OCI-M2 (cell line): ENCODE results near the gene CASP12.
"Not testable (repeated sequence)": the region's sequence is repeated elsewhere in the genome, so short reads cannot be mapped to it uniquely, and the experiment has no call there.

Experiments
- DNase-seq: peaks from one replicate; lab custom pipeline; 2025; ENCODE audit not compliant: unreplicated experiment; lab: John Stamatoyannopoulos, UW

The CASP12 gene

DNA sequence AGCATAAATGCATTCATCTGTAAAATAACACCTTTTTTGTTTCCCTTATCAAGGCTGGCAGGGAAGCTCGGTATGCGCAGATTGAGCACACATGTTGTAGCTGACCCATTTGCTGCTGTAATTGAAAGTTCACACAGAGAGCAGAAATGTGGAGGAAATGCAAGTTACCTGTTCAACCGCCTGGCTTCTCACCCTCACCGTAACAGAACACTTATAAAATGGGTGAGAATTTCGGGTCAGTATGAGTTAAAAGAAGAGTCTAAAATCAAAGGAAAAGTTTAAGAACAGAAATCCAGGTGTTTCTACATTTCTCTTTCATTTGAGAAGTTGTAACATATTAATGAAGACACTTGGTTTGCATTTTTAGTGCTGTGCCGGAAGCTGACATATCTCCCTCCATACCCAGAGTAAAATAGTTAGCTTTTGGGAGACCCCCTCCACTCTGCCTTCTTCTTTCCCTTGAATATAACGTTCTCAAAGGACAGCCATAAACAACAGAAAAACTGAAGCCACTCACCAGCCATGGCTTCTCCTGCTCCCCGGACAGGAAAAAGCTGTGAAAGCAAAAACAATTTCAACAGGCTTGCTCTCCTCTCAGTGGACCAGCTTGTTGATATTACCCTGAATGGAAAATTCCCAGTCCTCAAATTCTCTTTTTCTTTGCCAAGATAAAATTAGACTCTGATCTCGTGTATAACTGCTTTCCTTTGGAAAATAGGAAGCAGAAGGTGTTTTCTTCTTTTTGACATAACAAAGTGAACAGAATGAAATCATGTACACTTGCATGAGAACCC, at the start of gene CASP12:
Gene CASP12, minus strand, starts transcription at position 570 of the 794 bp plus-strand sequence.
- DNase-seq, result no peak

DNA sequence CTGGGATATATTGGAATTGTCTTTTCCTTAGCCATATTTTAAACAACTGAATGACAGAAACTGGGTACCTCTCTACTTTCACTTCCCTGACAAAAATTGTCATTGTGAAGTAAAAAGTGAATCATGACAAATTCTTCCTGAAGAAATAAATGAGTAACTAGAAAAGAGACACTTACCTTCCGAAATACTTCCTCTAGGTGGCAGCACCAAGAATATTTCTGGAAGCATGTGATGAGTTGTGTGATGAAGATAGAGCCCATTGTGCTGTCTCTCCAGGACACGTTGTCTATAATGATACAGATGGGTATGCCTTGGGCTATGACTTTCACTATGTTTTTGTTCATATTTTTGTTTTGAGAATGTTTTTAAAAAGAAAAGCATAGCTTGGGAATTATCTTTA, 48.6 kb upstream of the CASP12 start:
- no peak for DNase-seq

DNA sequence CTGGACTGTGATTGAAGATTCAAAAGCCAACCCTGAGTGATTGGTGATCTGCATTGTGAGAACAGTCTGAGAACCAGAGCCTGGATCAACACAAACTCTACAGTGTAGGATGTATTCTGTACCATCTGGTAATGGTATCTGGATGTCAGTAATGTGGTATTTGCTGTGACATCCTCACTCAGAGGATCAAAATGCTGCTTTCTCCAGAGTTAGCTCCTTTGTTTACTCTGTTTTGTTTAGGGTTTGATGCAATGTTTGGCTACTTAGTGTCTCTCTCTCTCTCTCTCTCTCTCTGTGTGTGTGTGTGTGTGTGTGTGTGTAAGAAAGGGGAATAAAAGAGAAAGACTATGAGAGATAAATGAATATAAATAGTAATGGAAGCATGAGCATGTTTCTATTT, 45.8 kb upstream of the CASP12 start:
- no peak for DNase-seq

DNA sequence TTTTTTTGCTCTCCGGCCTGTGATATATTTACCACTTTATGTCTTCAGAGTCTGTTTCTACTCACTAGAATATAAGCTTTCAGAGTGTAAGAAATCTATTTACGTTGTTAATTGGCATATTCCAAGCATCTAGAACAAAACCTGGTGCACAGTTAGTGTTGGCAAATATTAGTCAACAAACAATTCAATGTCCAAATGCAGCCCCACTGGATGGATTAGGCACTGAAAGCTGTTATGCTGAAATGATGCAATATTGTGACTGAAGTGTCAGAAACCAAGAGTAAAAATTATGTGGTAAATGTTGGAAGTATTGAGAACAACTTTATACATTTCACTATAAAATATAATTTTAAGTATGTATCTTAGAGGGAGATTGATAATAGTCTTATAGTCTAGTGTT, 45.3 kb upstream of the CASP12 start:
- no peak for DNase-seq

DNA sequence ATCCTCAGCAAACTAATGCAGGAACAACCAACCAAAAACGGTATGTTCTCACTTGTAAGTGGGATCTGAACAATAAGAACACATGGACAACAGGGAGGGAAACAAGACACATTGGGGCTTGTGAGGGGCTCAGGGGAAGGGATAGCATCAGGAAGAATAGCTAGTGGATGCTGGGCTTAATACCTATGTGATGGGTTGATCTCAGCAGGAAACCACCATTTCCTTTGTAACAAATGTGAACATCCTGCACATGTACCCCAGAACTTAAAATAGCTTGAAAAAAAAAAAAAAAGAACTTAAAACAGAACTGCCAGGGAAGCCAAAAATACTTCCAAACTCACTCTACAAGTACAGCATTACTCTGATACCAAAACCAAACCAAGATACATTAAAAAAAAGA, 36.3 kb upstream of the CASP12 start:
- no peak for DNase-seq

DNA sequence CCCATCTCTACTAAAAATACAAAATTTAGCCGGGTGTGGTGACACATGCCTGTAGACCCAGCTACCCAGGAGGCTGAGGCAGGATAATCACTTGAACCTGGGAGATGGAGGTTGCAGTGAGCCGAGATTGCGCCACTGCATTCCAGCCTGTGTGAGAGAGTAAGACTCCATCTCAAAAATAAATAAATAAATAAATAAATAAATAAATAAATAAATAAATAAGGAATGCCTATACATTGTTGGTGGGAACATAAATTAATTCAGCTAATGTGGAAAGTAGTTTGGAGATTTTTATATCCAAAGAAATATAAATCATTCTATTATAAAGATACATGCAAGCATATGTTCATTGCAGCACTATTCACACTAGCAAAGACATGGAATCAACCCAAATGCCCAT, 35.8 kb upstream of the CASP12 start:
- not testable (repeated sequence) for DNase-seq

DNA sequence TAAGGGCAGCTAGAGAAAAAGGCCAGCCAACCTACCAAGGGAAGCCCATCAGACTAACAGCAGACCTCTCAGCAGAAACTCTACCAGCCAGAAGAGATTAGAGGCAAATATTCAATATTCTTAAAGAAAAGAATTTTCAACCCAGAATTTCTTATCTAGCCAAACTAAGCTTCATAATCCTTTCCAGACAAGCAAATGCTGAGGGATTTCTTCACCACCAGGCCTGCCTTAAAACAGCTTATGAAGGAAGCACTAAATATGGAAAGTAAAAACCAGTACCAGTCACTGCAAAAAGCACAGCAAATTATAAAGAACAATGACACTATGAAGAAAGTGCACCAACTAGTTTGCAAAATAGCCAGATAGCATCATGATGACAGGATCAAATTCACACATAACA, 30.6 kb upstream of the CASP12 start:
- no peak for DNase-seq

DNA sequence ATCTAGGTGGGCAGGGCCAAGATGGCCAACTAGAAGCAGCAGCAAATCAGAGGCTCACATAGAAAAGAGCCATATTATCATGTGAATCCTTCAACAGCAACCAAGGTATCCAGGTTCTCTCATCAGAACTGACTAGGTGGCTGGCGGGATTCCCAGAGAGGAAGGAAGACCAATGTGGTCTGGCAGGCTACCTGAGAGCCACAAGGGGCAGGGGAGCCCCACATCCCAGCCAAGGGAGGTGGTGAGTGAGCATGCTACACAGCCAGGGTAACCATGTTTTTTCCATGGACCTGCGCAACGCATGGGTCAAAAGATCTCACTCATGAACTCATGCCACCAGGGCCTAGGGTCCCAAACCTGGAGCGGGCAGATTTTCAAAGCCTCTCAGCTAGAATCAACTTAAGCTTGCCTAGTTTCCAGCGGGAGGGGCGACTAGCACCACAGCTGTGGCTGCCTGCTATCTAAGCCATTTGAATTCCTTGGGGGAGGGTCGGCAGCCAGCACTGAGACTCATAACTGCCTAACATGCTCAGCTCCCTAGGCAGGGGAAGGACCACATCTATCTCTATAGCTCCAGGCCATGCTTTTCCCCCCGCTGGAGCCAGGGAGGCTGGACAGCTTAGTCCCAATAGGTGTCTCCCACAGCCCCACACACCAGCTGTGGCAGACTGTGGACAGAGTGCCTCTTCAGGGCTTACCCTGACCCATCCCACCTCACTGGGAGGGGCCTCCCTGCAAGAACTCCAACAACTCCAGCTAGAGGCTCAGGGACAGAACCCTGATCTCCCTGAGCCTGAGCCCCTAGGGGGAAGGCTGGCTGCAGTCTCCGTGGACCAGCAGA, 28.7 kb upstream of the CASP12 start:
- no peak for DNase-seq

DNA sequence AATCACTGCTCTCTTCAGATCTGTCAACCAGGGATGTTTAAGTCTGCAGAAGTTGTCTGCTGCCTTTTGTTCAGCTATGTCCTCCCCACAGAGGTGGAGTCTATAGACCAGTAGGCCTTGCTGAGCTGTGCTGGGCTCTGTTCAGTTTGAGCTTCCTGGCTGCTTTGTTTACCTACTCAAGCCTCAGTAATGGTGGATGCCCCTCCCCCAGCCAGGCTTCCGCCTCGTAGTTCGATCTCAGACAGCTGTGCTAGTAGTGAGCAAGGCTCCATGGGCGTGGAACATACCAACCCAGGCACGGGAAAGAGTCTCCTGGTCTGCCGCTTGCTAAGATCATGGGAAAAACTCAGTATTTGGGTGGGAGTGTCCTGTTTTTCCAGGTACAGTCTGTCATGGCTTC, 27.6 kb upstream of the CASP12 start:
- no peak for DNase-seq

DNA sequence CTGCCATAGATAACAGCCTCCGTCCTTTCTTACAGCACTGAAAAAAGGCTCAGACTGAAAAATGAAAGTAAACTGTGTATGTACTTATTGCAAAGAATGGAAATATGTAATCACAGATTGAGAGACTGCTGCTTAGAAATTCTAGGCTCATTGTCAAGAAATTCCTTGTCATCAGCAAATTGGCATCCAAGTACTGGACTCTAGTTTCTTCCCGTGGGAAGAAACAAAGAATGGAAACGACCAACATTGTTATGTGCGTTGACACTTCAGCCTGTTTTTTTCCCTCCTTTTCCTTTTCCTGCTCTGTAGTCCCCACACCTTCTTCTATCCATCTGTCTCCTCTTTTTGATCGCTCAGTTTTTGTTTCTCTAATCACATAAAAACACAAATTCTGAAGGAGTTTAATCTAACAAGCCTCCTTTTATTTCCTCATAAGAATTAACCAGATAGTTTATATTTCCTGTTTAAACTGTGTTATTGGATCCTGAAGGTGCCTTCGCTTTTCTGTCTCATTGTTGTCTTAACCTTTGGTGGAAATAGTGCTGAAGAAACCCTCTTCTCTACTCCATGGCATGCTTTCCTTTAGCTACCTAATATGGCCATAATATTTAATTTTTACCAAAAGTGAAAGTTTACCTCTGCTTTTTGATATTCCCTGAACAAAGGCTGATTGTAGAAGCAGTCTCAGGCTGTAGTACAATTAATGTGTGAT, 20.0 kb upstream of the CASP12 start:
- DNase-seq, result no peak

DNA sequence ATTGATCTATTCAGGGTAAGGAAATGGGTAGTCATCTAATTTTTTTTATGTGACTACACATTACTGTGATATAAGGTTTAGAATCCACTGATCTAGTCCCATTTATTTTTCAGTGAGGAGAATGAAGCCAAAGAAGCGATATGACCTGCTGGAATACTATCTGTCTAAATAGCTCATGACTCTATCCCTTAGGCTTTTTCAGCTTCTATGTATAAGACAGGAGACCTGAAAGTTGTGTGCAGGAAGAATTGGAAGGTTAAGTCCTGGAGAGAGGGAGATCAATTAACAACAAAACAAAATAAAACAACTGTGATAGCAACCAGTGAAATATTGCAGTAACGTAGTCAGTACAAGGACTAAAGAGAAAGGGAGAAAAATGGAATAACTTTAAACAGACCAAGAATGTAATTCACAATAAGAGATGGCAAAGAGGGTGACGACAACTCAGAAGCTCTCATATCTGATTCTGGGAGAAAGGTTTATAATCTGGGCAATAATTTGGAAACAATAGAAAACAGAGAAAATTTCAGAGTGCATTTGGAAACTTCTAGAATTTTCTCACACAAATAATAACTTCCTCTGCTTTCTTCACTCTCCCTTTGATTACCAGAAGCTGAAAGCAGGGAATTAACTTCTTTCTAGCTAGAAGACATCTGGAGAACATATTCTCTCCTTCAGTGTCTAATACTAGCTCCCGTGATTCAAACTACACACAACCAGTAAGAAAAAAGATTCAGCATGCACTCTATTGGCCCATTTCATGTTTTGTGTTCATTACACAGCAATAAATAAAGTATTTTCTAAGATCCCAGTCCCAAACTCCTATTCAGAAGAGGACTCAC, 19.2 kb upstream of the CASP12 start:
- DNase-seq, result no peak

DNA sequence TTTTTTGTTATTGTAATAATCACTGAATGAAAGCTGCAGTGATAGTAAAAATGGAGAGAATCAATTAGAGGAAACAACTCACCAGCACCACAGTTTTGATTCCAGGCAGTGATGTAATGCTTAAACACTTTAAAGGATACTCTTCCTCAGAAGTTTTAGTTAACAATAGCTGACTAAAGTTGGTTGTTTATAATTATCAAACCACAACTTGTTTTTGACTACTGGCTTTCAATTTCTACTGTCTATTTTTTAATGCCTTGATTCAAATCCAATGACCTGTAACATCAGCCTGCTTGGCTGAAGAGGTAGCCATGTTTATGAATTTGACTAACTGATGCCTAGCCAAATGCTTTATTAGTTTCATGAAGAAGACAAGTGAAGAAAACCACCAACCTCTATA, 18.2 kb upstream of the CASP12 start:
- DNase-seq, result no peak

DNA sequence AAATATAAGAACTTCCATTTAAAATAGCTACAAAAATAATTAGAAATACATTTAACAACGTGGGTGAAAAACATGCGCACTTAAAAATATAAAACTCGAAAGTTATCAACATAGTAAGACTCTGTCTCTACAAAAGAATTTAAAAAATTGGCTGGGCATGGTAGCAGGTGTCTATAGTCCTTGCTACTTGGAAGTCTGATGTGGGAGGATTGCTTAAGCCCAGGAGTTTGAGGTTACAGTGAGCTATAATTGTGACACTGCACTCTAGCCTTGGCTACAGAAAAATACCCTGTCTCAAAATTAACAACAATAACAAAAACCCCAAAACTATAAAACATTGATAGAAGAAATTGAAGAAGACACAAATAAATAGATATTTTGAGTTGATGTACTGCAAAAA, 13.8 kb upstream of the CASP12 start:
- DNase-seq, result no peak

DNA sequence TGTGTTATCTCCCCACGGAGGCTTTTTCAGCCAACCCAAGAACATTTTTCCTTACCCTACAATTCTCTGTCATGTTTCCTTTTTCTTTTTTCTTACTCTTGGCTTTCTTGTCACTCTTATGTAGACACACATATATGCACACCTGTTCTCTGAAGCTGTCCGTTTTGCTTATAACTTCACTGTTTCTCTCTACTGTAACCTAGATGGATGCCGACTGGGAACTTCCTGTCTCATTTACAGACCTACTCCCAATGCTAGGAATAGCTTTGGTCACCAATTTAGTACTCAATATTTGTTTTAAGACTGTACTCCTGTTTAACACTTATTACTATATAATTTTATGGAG, 9.9 kb upstream of the CASP12 start:
- DNase-seq, result no peak

DNA sequence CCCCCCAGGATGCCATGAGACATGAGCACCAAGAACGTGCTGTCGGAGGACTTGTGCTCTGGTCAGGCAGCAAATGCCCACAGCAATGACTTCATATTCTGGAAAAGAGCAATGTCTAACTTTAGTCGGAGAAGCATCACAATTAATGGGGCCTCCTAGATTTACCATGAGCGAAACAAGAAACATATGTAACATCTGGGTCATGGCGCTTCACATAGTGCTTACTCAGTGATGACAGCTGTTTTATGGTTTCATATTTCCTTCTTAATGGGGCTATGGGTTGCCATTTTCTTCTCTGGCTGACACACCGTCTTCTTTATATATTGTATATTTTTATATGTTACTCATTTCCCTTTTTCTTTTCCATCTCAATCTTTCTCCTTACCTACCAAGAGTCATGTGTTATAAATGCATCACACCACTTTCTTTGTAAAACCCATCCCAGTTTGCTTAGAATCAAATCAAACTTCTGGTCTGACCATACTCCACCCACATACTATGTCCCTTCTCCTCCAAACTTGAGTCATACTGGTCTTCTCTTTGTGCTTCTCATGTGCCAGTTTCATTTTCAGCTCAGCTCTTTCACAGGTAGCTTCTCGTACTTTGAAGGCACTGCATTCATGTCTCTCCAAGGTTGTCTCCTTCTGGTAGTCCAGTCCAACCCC, 9.4 kb upstream of the CASP12 start:
- no peak for DNase-seq

DNA sequence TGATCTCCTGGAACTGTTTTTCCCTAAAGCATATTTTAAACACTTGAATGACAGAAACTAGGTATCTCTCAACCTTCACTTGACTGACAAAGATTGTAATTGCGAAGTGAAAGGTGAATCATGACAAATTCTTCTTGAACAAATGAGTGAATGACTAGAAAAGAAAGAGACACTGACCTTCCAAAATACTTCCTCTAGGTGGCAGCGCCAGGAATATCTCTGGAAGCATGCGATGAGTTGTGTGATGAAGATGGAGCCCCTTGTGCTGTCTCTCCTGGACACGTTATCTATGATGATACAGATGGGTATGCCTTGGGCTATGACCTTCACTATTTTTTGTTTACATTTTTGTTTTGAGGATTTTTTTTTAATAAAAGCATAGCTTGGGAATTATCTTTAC, 7.0 kb upstream of the CASP12 start:
- DNase-seq, result no peak

DNA sequence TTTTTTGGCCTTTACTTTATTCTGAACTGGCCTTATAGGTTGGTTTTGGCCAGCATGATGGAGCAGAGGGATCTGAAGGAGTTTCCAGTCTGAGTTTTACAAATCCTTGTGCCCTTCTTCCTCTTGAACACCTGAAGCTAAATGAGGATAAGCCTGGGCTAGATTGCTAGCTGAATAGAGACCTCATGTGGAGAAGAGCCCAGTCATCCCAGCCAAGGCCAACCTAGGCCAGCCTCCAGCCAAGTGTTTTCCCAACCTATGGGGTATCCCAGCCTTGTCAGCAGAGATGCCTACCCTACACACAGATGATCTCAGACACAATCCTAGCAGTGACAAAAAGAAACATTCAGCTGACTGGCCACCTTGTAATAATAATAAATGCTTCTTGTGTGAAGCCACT, 966 bp upstream of the CASP12 start:
- no peak for DNase-seq

DNA sequence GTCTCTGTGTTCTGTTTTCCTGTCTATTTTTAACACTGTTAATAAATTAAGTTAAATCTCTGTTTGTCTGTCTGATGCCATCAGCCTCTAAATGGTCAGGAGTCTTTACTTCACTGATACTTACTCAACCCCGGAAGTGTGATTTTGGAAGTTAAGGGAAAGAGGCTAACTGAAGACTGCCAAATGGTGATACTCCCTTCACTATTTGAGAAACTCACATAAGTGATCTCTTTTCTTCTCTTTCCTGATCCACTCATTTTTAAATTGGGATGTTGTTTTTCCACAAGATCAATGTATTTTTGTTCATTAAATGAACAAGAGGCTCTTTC, 389 bp upstream of the CASP12 start:
- DNase-seq, result no peak

DNA sequence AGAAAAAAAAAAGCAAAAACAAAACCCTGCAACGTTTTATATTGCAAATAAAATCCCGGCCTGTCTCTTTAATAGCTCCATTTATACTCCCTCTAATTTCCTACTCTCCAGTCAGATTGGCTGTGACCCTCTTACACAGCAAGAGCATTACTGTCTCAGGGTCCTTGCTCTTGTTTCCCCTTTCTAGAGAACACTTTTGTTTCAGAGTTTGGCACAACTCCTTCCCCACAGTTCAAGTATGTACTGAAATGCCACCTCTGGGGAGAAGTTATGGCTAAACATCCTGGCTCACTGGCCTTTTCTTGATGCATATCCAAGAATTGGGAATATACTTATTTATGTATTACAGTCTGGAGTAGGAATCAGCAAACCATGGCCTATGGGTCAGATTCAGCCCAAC, 2.6 kb downstream of the CASP12 start:
- no peak for DNase-seq

DNA sequence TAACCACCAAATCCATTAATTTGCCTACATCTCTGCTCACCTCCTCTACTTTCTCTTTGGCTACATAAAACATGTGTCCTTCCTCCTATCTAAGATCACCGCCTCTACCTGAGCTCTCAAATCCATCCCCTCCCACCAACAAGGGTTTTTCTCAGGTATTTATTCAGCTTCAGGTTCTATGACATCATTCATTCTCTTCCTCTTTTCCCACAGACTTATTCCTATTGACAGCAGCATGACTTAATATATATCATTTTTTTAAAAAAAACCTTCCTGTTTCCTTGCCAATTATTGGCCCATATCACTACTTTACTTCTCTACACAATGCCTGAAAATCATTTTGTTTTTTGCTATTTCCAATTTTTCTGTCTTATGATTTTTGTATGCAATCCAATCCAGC, 4.4 kb downstream of the CASP12 start:
- no peak for DNase-seq
